Measurements from ENCODE around the gene NUP93.
"Not testable (repeated sequence)": the region's sequence is repeated elsewhere in the genome, so short reads cannot be mapped to it uniquely, and the experiment has no call there.

NUP93 gene

GRCh38 chr16:56874800-56875199 is 144.9 kb downstream of the NUP93 start:
- no peak for DNase-seq

DNA sequence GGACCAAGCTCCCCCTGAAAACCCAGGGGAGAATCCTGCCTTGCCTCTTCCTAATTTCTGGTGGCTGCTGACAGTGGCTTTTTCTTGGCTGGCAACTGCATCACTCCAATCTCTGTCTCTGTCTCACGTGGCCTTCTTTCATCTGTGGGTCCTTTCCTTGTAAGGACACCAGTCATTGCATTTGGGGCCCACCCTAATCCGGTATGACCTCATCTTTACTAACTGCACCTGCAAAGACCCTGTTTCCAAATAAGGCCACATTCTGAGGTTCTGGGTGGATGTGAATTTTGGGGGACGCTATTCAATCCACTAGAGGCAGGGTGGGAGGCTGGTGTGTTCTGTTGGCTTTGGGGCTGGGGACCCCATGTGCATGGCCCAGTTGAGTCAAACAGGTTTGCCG is 146.1 kb downstream of the NUP93 start:
- DNase-seq, result no peak

GRCh38 chr16:56877486-56878182 is 147.7 kb downstream of the NUP93 start:
- DNase-seq, result no peak

DNA sequence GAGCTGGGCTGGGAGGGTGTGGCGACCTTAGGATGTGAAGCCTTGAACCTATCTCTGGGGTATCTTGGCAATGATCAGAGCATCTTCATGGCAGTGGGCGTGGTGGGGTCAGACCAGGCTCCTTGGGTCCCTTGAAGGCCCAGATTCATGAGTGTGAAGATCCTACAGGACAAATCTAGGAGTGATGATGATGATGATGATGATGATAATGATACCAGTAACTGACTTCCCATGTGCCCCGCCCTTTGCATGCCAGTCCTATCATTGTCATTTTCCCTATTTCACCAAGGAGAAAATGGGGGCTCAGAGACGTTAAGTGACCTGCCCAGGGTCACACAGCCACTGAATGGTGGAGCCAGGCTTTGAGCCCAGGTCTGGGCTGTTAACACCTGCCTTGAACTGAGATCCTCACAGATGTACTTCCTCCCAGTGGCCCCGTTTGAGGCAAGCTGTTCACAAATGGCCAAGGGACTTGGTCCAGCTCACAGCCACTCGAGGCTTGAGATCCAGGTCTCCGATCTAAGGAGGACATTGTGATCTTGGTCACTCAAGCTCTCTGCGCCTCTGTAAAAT is 148.4 kb downstream of the NUP93 start:
- DNase-seq, result no peak

DNA sequence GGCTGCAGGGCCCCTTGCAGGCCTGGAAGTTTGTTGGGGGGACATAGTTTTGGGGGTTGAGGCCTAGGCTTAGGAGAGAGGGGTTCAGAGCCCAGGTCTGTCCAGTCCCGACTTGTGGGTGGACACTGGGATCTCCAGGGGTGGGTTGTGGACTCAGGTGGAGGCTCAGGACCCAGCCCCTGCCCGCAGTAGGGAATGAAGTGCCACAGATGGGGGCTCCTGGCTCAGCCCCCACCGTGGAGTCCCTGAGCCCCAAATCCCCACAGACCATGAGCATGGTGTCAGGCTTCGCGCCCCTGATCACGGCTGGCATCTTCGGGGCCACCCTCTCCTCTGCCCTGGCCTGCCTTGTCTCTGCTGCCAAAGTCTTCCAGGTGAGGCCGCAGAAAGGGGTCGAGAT is 149.3 kb downstream of the NUP93 start:
- DNase-seq, result no peak

- no peak for DNase-seq
Measured at GRCh38 chr16:56880176-56880575, 150.2 kb downstream of the NUP93 start.

- DNase-seq, result no peak
Measured at GRCh38 chr16:56880685-56881084, 150.8 kb downstream of the NUP93 start.

GRCh38 chr16:56882077-56882800 is 152.3 kb downstream of the NUP93 start:
- DNase-seq, result no peak

GRCh38 chr16:56883586-56883985 is 153.7 kb downstream of the NUP93 start:
- no peak for DNase-seq

DNA sequence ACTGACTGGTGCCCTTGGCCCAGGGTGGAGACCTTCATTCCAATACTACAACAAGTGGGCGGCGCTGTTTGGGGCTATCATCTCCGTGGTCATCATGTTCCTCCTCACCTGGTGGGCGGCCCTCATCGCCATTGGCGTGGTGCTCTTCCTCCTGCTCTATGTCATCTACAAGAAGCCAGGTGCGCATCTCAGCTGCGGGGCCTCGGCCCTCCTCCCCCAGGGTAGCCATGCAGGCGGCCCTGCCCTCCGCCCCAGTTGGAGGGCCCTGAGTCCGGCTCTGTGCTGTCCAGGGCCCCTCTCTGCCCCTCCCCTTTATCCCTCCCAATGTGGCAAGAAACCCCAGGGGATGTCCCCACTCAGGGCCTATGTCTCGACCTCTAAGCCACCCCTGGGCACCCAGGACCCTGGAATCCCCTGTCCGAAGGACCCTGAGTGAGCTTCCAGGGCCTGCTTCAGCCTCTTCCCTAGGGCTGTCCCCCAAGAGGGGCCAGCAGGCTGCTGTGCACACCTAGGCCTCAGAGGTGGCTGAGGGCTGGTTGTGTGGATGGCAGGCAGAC is 154.2 kb downstream of the NUP93 start:
- no peak for DNase-seq

- DNase-seq, result not testable (repeated sequence)
Measured at GRCh38 chr16:56884929-56885328, 155.0 kb downstream of the NUP93 start.

- no peak for DNase-seq
Measured at GRCh38 chr16:56885446-56886162, 155.7 kb downstream of the NUP93 start.

- no peak for DNase-seq
Measured at GRCh38 chr16:56886296-56886695, 156.4 kb downstream of the NUP93 start.

- no peak for DNase-seq
Measured at GRCh38 chr16:56886826-56887225, 156.9 kb downstream of the NUP93 start.

GRCh38 chr16:56888806-56889205 is 158.9 kb downstream of the NUP93 start:
- DNase-seq, result no peak

DNA sequence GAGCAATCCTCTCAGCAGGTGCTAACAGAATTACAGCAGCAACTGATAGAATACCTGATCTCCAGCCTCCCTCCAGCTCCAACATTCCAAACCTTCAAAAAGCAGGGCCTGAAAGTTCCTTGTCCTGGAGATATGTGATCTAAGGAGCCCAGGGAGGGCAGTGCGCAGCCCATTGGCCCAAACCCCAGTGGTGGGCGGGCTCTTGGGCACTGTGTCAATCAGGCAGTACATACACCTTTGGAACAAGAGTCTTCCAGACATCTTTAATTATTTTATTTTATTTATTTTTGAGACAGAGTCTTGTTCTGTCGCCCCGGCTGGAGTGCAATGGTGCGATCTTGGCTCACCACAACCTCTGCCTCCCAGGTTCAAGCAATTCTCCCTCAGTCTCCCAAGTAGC is 159.3 kb downstream of the NUP93 start:
- no peak for DNase-seq

GRCh38 chr16:56891685-56892084 is 161.8 kb downstream of the NUP93 start:
- DNase-seq, result no peak

GRCh38 chr16:56892705-56893104 is 162.8 kb downstream of the NUP93 start:
- DNase-seq, result no peak

DNA sequence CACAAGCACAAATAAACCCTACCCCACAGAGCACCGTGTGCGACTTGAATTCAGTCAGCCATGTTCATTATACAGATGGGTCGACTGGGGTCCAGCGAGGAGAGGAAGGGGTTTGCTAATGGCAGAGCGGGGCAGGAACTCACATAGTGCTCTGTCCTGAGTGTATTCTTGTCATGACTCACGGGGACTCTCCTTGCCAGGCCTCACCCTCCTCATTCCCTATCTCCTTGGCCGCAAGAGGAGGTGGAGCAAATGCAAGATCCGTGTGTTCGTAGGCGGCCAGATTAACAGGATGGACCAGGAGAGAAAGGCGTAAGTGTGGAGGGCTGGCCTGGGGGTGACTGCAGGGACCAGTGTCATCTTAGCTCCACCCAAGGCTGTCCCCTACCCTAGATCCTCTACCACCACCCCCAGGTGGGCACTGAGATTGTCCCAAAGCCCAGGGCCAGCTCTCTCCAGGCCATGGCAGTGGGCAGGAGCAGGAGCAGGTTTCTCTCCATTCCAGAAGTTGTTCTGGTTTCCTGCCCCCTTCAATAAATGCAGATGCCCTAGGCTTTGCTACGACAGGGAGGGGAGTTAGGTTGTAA is 164.5 kb downstream of the NUP93 start:
- DNase-seq, result no peak

GRCh38 chr16:56895813-56896212 is 165.9 kb downstream of the NUP93 start:
- no peak for DNase-seq

GRCh38 chr16:56896244-56896643 is 166.3 kb downstream of the NUP93 start:
- no peak for DNase-seq

DNA sequence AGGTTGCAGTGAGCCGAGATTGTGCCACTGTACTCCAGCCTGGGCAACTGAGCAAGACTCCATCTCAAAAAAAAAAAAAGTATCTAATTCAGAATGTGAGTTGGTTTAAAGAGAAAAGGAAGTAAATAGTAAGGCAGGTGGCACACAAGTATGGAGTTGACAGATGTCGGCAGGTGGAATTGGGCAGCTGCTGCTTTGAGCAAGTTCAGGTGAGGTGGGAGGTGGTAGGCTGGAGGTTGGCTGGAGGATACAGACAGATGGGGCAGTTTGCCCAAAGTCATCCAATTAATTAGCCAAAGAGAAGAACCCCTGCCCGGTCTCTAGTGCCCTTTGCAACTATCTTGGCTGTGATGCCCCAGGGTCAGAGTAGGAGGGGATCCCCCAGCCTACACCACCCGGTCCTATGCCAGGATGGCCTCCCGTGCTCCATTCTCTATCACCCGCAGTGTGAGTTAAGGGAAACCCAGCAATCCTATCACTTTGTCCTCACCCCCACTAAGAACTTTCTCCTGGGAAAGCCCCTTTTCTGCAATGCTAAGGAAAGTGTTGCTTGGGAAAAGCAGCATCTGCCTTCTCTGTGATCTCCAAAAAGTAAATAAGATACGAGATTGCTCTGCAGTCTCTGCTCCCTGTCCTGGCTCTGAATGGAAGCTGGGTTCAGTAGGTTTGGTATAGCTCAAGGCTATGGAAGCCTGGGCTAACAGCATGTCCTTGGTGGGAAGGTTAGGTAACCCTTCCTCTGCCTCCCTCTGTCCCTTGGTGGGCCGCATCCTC is 167.3 kb downstream of the NUP93 start:
- DNase-seq, result no peak
